ENCODE results near the gene IPO8. TPM values are rescaled to one million over a fixed set of nuclear protein-coding genes. Genes with fewer than 3 reads are reported as not detected.
"Not testable (repeated sequence)": the region's sequence is repeated elsewhere in the genome, so short reads cannot be mapped to it uniquely, and the experiment has no call there.

The IPO8 gene
- total and polyA plus RNA-seq, 4 donors = 16.9 to 49.3 (median 33.8) TPM

- H3K27me3 ChIP-seq (ENCODE audit: control insufficient read depth in 1 of 2, insufficient read depth in 2 of 2, low read length in 1 of 2); ATAC-seq (ENCODE audit: low FRiP score); H3K4me1 ChIP-seq (ENCODE audit: control insufficient read depth in 1 of 2, insufficient read depth in 2 of 2, low read length in 2 of 2); H3K36me3 ChIP-seq (ENCODE audit: control insufficient read depth in 1 of 2, insufficient read depth in 2 of 2, low read length in 1 of 2); intact Hi-C loops (cut with DNase I); H3K4me3 ChIP-seq (ENCODE audit: low read length in 2 of 2); H3K9me3 ChIP-seq (ENCODE audit: control insufficient read depth, low read length); H3K27ac ChIP-seq (ENCODE audit: low read depth in 1 of 2, low read length in 2 of 2); DNase-seq: not testable (repeated sequence)
- WGBS, 2 donors = 57 to 61% methylated on average over 6 of the region's 6 CpGs
Observed at GRCh38 chr12:30604302-30604701, 91.4 kb downstream of the IPO8 start.

GRCh38 chr12:30603129-30603528, 92.5 kb downstream of the IPO8 start:
- Histone ChIP-seq H3K4me1 (ENCODE audit: control insufficient read depth in 1 of 2, insufficient read depth in 2 of 2, low read length in 2 of 2) (no peaks in the 10 kb centered on the region), H3K4me3 (ENCODE audit: low read length in 2 of 2) (no peak overlapping the region), H3K36me3 (ENCODE audit: control insufficient read depth in 1 of 2, insufficient read depth in 2 of 2, low read length in 1 of 2) (peaks cover 0 to 1% of the 10 kb centered on the region in 2 donors), H3K27ac (ENCODE audit: low read depth in 1 of 2, low read length in 2 of 2) (no peak overlapping the region), H3K27me3 (ENCODE audit: control insufficient read depth in 1 of 2, insufficient read depth in 2 of 2, low read length in 1 of 2) (no peaks in the 10 kb centered on the region), H3K9me3 (ENCODE audit: control insufficient read depth, low read length) (no peaks in the 10 kb centered on the region)
- ATAC-seq (ENCODE audit: low FRiP score) = no peak
- intact Hi-C loops (cut with DNase I) = no loop called here
- DNase-seq = no peak

GRCh38 chr12:30602678-30603077, 93.0 kb downstream of the IPO8 start:
- no peaks in the 10 kb centered on the region for H3K9me3 ChIP-seq (ENCODE audit: control insufficient read depth, low read length)
- no peak overlapping the region for H3K27ac ChIP-seq (ENCODE audit: low read depth in 1 of 2, low read length in 2 of 2)
- 91 to 97% methylated on average over 3 of the region's 3 CpGs for WGBS, 2 donors
- H3K36me3 ChIP-seq (ENCODE audit: control insufficient read depth in 1 of 2, insufficient read depth in 2 of 2, low read length in 1 of 2) = peaks cover 0 to 1% of the 10 kb centered on the region in 2 donors
- ATAC-seq (ENCODE audit: low FRiP score) (no peak), DNase-seq (no peak)
- no peaks in the 10 kb centered on the region for H3K4me1 ChIP-seq (ENCODE audit: control insufficient read depth in 1 of 2, insufficient read depth in 2 of 2, low read length in 2 of 2)
- no peak overlapping the region for H3K4me3 ChIP-seq (ENCODE audit: low read length in 2 of 2)
- H3K27me3 ChIP-seq (ENCODE audit: control insufficient read depth in 1 of 2, insufficient read depth in 2 of 2, low read length in 1 of 2) = no peaks in the 10 kb centered on the region
- intact Hi-C loops (cut with DNase I) = no loop called here

- no peaks in the 10 kb centered on the region for H3K9me3 ChIP-seq (ENCODE audit: control insufficient read depth, low read length)
- no peak overlapping the region for H3K27ac ChIP-seq (ENCODE audit: low read depth in 1 of 2, low read length in 2 of 2)
- no peak overlapping the region for H3K4me3 ChIP-seq (ENCODE audit: low read length in 2 of 2)
- DNase-seq (no peak), ATAC-seq (ENCODE audit: low FRiP score) (no peak)
- intact Hi-C loops (cut with DNase I) = no loop called here
- H3K4me1 ChIP-seq (ENCODE audit: control insufficient read depth in 1 of 2, insufficient read depth in 2 of 2, low read length in 2 of 2) = no peaks in the 10 kb centered on the region
- H3K27me3 ChIP-seq (ENCODE audit: control insufficient read depth in 1 of 2, insufficient read depth in 2 of 2, low read length in 1 of 2) = no peaks in the 10 kb centered on the region
- H3K36me3 ChIP-seq (ENCODE audit: control insufficient read depth in 1 of 2, insufficient read depth in 2 of 2, low read length in 1 of 2) = peaks cover 0 to 4% of the 10 kb centered on the region in 2 donors
- WGBS, 2 donors = 63 to 67% methylated on average over 2 of the region's 2 CpGs
Observed at GRCh38 chr12:30599608-30600007, 96.1 kb downstream of the IPO8 start.

GRCh38 chr12:30598889-30599288, 96.8 kb downstream of the IPO8 start:
- WGBS, 2 donors = 60 to 61% methylated on average over 7 of the region's 7 CpGs
- intact Hi-C loops (cut with DNase I) = no loop called here
- H3K4me3 ChIP-seq (ENCODE audit: low read length in 2 of 2) = no peak overlapping the region

GRCh38 chr12:30595742-30596141, 99.9 kb downstream of the IPO8 start:
- no peak overlapping the region for H3K27ac ChIP-seq (ENCODE audit: low read depth in 1 of 2, low read length in 2 of 2)
- intact Hi-C loops (cut with DNase I) = no loop called here
- DNase-seq (no peak), ATAC-seq (ENCODE audit: low FRiP score) (no peak)
- no peak overlapping the region for H3K4me3 ChIP-seq (ENCODE audit: low read length in 2 of 2)
- no peaks in the 10 kb centered on the region for H3K4me1 ChIP-seq (ENCODE audit: control insufficient read depth in 1 of 2, insufficient read depth in 2 of 2, low read length in 2 of 2)
- 79 to 86% methylated on average over 5 of the region's 5 CpGs for WGBS, 2 donors
- no peaks in the 10 kb centered on the region for H3K27me3 ChIP-seq (ENCODE audit: control insufficient read depth in 1 of 2, insufficient read depth in 2 of 2, low read length in 1 of 2)
- no peaks in the 10 kb centered on the region for H3K9me3 ChIP-seq (ENCODE audit: control insufficient read depth, low read length)
- peaks cover 0 to 3% of the 10 kb centered on the region in 2 donors for H3K36me3 ChIP-seq (ENCODE audit: control insufficient read depth in 1 of 2, insufficient read depth in 2 of 2, low read length in 1 of 2)

More at GRCh38 chr12:30598889-30599288, 96.8 kb downstream of the IPO8 start:
- ATAC-seq (ENCODE audit: low FRiP score) (no peak), DNase-seq (no peak)
- Histone ChIP-seq H3K27ac (ENCODE audit: low read depth in 1 of 2, low read length in 2 of 2) (no peak overlapping the region), H3K4me1 (ENCODE audit: control insufficient read depth in 1 of 2, insufficient read depth in 2 of 2, low read length in 2 of 2) (no peaks in the 10 kb centered on the region), H3K9me3 (ENCODE audit: control insufficient read depth, low read length) (no peaks in the 10 kb centered on the region), H3K36me3 (ENCODE audit: control insufficient read depth in 1 of 2, insufficient read depth in 2 of 2, low read length in 1 of 2) (peaks cover 0 to 4% of the 10 kb centered on the region in 2 donors), H3K27me3 (ENCODE audit: control insufficient read depth in 1 of 2, insufficient read depth in 2 of 2, low read length in 1 of 2) (no peaks in the 10 kb centered on the region)

GRCh38 chr12:30594509-30594908, 101.2 kb downstream of the IPO8 start:
- H3K27me3 ChIP-seq (ENCODE audit: control insufficient read depth in 1 of 2, insufficient read depth in 2 of 2, low read length in 1 of 2) = no peaks in the 10 kb centered on the region
- intact Hi-C loops (cut with DNase I) = no loop called here
- H3K4me3 ChIP-seq (ENCODE audit: low read length in 2 of 2) = no peak overlapping the region
- no peaks in the 10 kb centered on the region for H3K9me3 ChIP-seq (ENCODE audit: control insufficient read depth, low read length)
- ATAC-seq (ENCODE audit: low FRiP score) = no peak
- WGBS, 2 donors = 95 to 96% methylated on average over 1 of the region's 1 CpG
- H3K27ac ChIP-seq (ENCODE audit: low read depth in 1 of 2, low read length in 2 of 2) = no peak overlapping the region
- no peaks in the 10 kb centered on the region for H3K4me1 ChIP-seq (ENCODE audit: control insufficient read depth in 1 of 2, insufficient read depth in 2 of 2, low read length in 2 of 2)
- DNase-seq = no peak
- H3K36me3 ChIP-seq (ENCODE audit: control insufficient read depth in 1 of 2, insufficient read depth in 2 of 2, low read length in 1 of 2) = peaks cover 0 to 3% of the 10 kb centered on the region in 2 donors

- H3K27me3 ChIP-seq (ENCODE audit: control insufficient read depth in 1 of 2, insufficient read depth in 2 of 2, low read length in 1 of 2); H3K4me1 ChIP-seq (ENCODE audit: control insufficient read depth in 1 of 2, insufficient read depth in 2 of 2, low read length in 2 of 2); ATAC-seq (ENCODE audit: low FRiP score); H3K36me3 ChIP-seq (ENCODE audit: control insufficient read depth in 1 of 2, insufficient read depth in 2 of 2, low read length in 1 of 2); H3K27ac ChIP-seq (ENCODE audit: low read depth in 1 of 2, low read length in 2 of 2); H3K4me3 ChIP-seq (ENCODE audit: low read length in 2 of 2); H3K9me3 ChIP-seq (ENCODE audit: control insufficient read depth, low read length); intact Hi-C loops (cut with DNase I); DNase-seq: not testable (repeated sequence)
- 81 to 98% methylated on average over 10 to 13 of the region's 13 CpGs for WGBS, 2 donors
Observed at GRCh38 chr12:30588572-30588971, 107.1 kb downstream of the IPO8 start.

GRCh38 chr12:30587782-30588181, 107.9 kb downstream of the IPO8 start:
- peaks cover 1% of the 10 kb centered on the region for H3K9me3 ChIP-seq (ENCODE audit: control insufficient read depth, low read length)
- H3K36me3 ChIP-seq (ENCODE audit: control insufficient read depth in 1 of 2, insufficient read depth in 2 of 2, low read length in 1 of 2) = peaks cover 0 to 2% of the 10 kb centered on the region in 2 donors
- WGBS, 2 donors = 92 to 97% methylated on average over 1 of the region's 1 CpG
- intact Hi-C loops (cut with DNase I) = no loop called here
- no peaks in the 10 kb centered on the region for H3K27me3 ChIP-seq (ENCODE audit: control insufficient read depth in 1 of 2, insufficient read depth in 2 of 2, low read length in 1 of 2)
- no peak overlapping the region for H3K27ac ChIP-seq (ENCODE audit: low read depth in 1 of 2, low read length in 2 of 2)
- ATAC-seq (ENCODE audit: low FRiP score) (no peak), DNase-seq (no peak)
- H3K4me3 ChIP-seq (ENCODE audit: low read length in 2 of 2) = no peak overlapping the region
- no peaks in the 10 kb centered on the region for H3K4me1 ChIP-seq (ENCODE audit: control insufficient read depth in 1 of 2, insufficient read depth in 2 of 2, low read length in 2 of 2)
